ENCODE measurements around the gene CNGA4.
"Not testable (repeated sequence)": the region's sequence is repeated elsewhere in the genome, so short reads cannot be mapped to it uniquely, and the experiment has no call there.

CNGA4 gene

DNA sequence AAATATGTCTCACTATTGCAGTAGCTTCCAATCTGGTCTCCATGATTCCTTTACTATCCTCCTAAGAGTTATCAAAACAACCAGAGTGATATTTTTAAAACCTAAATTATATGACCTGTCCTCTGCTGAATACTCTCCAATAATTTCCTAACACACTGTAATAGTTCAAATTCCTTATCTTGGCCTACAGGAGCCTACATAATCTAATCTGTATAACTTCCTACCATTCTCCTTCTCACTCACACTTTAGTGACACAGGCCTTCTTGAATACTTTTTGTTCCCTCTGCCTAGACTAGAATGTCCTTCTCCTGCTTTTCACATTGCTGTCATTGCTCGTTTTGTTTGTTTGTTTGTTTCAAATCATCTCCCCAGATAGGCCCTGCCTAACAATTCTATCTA lies 13.9 kb upstream of the CNGA4 start:
- DNase-seq (ENCODE audit: low read depth in 2 of 2), result no peak

DNA sequence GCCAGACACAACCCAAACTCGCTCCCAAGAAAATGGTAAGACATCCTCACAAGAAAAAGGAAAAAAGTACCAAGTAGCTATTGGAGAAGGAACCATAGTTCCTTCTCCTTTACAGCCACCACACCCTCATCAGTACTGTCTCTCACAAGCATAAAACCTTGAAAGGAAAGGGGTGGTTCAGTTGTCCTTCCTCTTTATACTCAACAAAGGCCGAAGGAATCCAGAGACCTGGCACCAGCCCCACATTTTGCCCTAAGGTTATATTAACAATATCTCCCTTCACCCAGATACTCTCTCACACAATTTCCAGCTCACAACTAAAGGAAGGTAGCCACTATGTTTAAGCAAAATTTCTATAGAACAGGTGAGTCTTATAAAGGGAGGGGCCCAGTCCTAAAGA lies 13.0 kb upstream of the CNGA4 start:
- no peak for DNase-seq (ENCODE audit: low read depth in 2 of 2)

DNA sequence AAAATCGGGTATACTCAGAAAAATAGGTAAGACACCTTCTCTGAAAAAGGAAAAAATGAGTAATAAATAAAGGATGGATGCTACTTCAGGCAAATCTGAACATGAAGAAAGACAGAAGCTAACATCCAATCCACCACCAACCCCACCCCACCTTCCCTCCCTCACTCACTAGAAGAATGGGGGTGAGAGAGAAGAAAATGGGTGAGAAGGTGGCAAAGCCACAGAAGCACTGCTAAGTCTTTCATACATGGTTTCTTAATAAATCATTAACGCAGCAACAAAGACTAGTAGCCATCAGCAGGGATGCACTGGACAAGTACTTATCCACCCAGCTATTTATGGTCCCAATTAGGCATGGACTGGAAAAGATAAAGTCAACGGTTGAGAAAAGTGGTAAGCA lies 10.4 kb upstream of the CNGA4 start:
- DNase-seq (ENCODE audit: low read depth in 2 of 2), result no peak

DNA sequence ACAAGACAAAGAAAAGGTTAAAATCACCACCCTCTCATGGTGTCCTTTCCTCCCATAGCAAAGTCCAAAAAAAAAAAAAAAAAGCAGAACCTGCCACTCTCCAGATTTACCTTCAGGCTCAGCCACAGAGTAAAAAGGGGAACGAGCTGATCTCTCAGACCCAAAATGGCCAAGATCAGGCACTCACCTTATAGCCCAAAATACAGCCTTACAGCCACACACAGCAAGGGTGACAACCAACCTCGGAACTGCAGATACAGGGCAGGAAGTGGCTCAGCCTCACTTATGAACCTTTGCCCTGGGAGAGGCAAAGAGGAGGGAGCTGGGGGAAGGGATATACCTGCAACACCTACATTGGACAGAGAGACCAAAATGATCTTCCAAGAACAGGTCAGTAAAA lies 9.0 kb upstream of the CNGA4 start:
- no peak for DNase-seq (ENCODE audit: low read depth in 2 of 2)

DNA sequence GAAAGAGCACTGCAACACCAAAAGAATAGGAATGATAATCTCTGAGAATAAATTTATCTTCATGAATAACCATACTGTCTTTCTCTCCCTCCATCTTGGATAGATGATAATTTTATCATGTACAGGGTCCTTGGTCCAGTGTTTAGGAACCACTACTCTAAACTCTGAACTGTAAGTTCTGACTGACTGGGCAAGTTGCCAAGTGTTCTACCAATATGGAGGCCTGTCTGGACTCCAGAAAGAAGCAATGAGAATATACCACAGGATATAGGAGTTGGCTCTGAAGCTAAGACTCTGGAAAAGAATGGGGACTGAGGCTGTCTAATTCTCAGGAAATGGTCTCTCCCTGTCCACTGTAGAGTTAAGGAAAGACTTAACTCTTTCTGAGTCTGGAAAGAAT lies 6.0 kb upstream of the CNGA4 start:
- DNase-seq (ENCODE audit: low read depth in 2 of 2), result no peak

DNA sequence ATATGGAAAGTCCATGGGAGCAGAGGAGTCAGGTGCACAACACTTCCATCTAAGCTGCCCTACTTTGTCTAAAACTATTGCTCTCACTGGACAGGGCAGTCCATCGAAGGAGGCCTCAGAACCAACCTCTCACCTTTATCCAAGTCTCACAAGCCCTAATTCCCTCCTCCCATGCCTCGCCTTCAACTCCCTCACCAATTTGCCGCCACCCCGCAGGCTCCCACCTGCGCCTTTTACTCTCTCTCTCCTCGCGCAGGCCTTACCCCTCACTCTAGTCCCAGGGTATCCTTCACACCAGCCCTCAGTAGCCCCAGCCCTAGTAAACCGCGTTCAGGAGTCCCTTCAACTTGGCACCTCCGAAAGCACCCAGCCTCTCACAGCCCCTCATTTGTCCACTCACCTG lies 4.9 kb upstream of the CNGA4 start:
- DNase-seq (ENCODE audit: low read depth in 2 of 2), result no peak

DNA sequence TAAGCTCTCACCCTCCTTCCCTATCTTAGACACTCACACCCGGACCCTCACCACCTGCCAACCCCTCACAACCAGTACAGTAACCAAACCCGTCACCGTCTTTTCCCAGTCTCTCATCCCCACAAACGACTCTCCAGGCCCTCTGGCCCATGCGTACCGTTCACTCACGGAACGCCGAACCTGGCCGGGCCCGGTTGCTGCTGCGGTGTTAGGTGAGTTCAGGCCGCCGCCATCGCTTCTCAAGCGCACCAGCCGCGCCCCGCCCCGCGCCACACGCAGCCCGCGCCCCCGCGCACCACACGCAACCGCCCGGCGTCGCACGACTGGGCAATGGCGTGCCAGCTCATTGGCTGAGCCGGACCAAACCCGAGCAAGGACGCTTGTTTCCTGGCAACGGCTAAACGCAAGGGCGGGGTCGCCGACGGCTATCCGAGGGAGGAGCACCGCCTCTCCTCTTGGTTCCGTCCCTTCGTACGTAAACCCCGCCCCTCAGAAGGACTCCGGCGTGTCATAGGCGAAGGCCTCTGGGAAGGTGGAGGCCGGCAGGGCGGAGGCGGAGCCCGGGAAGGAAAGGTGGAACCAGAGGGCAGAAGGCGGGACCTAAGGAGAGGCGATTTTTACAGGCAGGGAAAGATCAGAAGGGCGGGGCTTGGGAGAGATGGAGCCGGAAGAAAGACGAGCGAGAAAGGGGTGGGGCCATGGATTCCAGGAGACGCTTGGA lies 4.3 kb upstream of the CNGA4 start, which contains the start of gene FHIP1B:
FHIP1B (minus strand) TSS at position 250 of the 721 bp plus-strand sequence. CDS start 10,120 bp downstream, outside the sequence.
- peak; percentile 99 for DNase-seq (ENCODE audit: low read depth in 2 of 2)

DNA sequence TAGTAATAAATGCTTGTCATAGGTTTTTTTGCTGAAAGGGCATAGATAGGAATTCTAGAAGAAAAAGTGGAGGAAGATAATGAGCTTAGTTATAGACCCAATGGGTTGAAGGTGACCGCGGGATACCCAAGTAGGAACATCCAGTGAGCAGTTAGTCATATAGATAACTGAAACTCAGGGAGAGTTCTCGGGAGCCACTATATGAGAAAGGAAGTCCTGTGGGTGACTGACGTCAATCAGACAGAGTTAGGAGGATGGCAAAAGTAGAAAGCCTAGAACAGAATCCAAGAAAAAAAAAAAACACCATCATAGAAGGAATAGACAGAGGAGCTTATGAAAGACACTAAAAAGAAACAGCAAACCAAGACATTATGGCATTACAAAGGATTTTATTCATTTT lies 1.6 kb upstream of the CNGA4 start:
- no peak for DNase-seq (ENCODE audit: low read depth in 2 of 2)

DNA sequence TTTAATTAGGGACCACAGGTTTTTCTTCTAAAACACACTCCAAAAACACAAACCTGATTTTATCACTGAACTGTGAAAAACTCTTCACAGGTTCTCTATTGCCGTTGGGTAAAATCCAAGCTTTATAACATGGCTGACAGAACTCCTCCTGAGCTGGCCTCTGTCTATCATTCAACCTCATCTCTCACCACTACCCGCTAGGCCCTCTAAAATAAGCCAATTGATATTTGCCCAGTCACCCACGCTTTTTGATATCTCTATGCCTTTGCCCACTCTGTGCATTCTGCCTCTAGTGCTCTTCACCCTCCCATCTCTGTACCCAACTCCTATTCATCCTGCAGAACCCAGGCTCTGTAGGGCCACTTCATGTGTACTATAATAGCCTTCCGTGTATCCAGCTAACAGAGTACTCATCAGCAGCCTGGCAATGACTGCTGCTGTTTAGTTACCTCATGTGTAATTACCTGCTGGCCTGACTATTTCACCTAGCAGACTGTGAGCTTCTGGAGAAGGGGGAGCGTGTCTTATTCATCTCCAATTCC lies 1.1 kb upstream of the CNGA4 start:
- DNase-seq (ENCODE audit: low read depth in 2 of 2), result no peak

DNA sequence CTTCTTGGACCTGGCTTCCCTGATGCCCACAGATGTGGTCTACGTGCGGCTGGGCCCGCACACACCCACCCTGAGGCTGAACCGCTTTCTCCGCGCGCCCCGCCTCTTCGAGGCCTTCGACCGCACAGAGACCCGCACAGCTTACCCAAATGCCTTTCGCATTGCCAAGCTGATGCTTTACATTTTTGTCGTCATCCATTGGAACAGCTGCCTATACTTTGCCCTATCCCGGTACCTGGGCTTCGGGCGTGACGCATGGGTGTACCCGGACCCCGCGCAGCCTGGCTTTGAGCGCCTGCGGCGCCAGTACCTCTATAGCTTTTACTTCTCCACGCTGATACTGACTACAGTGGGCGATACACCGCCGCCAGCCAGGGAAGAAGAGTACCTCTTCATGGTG lies 1.2 kb downstream of the CNGA4 start:
- no peak for DNase-seq (ENCODE audit: low read depth in 2 of 2)

DNA sequence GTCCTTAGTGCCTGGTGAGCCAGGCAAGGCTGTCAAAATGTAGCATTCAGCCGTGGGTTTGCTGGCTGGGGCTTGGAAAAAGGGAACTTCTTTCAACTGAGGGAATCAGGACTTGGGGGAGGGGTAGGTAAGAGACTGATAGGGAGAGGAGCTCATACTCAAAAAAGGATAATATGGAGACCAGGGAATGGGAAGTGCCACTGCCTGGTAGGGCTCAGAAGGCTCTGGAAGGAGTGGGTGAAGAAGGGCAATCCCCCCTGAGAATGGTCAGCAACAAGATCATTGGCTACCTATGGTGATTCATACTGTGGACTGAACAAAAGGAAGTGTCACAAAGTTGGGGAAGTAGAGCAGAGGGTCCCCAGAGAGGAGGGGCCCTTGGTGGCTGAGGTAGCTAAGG lies 1.9 kb downstream of the CNGA4 start:
- no peak for DNase-seq (ENCODE audit: low read depth in 2 of 2)

DNA sequence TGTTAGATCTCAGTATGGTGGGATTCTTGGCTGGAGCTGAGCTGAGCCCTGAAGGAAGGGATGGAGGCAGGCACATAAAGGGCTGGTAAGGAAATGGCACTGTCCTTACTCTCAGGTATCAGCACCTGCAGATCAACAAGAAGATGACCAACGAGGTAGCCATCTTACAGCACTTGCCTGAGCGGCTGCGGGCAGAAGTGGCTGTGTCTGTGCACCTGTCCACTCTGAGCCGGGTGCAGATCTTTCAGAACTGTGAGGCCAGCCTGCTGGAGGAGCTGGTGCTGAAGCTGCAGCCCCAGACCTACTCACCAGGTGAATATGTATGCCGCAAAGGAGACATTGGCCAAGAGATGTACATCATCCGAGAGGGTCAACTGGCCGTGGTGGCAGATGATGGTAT lies 2.4 kb downstream of the CNGA4 start:
- DNase-seq (ENCODE audit: low read depth in 2 of 2), result no peak

DNA sequence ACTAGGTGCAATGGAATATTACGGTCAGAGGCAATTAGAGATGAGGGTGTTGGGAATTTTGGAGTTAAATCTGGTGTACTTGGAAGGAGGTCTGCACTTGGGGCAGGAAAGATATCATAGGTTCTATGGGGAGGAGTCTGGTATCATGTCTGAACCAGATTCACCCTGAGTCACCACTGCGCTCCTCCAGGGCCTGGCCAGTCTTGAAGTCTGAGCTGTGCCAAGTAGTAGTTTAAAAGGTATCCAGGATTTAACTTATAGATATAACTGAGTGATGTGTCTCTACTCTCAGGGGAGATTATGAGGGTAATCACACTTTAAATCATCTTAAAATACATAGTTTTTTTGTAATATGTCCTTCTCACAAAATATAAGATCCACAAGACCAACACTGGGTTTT lies 6.6 kb downstream of the CNGA4 start:
- no peak for DNase-seq (ENCODE audit: low read depth in 2 of 2)

DNA sequence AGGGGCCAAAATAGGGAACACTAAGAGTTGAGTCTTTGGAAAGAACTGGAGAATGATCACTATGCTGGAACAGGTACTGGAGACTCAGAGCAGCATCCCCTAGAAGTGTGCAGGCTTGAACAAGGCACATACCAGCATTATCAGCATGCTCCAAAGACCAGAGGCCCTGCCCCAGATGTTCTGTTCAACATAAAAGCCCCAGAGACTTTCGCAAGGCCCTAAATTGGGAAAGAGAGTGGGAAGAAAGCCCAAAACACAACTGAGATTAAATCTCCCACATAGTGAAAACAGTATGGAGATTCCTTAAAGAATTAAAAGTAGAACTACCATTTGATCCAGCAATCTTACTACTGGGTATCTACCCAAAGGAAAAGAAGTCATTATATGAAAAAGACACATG lies 9.4 kb downstream of the CNGA4 start:
- no peak for DNase-seq (ENCODE audit: low read depth in 2 of 2)

DNA sequence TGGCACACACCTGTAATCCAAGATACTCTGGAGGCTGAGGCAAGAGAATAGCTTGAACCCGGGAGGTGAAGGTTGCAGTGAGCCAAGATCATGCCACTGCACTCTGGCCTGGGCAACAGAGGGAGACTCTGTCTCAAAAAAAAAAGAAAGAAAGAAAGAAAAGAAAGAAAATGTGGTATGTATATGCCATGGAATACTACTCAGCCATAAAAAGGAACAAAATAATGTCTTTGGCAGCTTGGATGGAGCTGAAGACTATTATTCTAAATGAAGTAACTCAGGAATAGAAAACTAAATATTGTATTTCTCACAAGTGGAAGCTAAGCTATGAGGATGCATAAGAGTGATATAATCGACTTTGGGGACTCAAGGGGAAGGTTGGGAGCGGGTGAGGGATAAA lies 10.0 kb downstream of the CNGA4 start:
- not testable (repeated sequence) for DNase-seq (ENCODE audit: low read depth in 2 of 2)

DNA sequence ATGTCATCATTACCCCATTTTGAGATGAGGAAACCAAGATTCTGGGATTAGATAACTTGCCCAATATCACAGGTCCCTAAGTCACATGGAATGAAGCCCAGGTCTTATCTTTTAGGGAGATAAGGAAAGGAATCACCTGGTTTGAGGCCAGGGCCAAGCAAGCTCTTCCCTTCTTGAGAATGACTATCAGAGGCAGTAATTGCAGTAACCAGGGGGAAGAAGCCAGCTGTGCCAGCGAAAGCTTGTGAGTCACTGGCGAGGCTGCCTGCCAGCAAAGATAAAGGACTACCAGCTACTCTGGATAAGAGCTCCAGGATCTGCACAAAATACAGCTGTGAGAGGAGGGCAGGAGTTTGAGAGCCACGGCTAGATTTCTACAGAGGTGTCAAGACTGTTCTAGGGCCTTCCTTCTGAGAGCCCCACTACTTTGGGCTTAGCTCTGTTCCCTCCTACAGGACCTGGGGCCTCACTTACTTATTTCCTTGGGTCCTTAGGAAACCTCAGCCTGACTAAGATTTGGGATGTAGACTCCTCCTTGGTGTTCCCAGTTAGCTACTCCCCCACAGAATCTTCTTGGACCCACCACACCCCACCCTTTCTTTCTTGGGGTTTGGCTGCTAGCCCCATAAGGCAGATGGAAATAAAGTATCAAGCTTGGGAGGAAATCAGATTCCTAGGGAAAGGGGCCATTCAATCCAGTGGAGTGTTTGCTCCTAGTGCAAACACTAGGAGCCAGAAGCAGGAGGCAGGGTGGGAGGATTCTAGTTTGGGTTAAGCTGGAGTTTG lies 11.1 kb downstream of the CNGA4 start:
- DNase-seq (ENCODE audit: low read depth in 2 of 2), result no peak

DNA sequence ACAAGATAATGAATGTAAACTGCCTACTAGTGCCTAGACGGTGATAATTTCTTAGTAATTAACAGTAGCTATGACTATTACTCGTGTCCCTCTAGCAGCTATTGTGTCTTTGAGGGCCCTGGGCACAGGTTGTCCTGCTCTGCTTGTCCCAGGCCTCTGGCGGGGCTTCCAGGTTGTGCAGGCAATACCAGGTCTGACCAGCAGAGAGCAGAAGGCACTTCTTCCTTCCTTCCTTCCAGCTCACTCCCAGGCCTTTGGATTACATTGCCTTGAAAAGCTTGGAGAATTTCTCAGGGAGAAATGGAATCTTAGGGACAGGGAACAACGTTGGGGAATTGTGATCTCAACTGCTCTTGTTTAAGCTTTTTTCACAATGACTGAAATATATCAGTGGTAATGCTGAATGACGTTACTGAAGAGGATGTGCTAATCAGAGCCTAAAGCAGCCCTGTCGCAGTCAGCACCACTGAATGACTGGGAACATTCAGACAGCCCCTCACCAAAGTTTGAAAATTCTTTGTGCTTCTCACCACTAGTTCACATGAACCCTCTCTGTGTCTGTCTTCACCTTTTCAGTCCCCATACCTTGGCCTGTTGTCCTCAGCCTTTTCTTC lies 12.3 kb downstream of the CNGA4 start:
- DNase-seq (ENCODE audit: low read depth in 2 of 2), result peak in 1 of 2 experiments; percentile 55

DNA sequence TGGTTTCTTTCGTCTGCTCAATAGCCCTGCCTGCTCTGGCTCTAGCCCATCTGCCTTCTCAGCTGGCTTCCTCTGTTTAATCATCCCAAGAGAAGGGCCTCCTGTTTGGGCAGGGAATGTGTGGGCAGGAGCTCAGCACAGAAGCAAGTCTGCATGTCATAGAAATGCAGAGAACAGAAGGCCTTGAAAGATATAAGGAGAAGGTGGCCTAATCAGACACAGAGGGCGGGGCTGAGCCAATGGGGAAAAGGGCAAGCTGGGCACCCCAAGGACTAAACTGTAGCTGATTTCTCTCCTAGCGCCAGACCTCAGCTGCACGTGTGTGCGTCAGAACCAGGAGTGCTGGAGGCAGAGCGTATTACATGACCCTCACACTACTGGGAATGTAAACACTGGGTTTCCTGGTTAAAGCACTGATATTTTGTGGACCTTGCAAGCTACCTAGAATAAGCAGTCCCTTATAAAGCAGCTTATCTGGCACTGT lies 13.1 kb downstream of the CNGA4 start:
- DNase-seq (ENCODE audit: low read depth in 2 of 2), result no peak

DNA sequence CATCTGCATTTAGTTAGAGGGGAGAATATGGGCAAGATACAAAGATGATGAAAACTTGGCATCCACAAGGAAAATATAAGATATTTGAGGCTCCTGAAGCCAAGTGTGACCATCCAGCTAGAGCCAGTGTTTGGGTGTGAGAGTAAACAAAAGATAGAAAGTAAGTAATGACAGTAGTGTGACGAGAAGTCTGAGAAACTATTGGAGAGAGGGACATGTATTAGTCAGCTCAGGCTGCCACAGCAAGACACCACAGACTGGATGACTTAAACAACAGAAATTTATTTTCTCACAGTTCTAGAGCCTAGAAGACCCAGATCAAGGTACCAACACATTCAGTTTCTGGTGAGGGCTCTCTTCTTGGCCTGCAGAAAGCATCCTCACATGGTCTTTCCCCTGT lies 14.3 kb downstream of the CNGA4 start:
- DNase-seq (ENCODE audit: low read depth in 2 of 2), result no peak

DNA sequence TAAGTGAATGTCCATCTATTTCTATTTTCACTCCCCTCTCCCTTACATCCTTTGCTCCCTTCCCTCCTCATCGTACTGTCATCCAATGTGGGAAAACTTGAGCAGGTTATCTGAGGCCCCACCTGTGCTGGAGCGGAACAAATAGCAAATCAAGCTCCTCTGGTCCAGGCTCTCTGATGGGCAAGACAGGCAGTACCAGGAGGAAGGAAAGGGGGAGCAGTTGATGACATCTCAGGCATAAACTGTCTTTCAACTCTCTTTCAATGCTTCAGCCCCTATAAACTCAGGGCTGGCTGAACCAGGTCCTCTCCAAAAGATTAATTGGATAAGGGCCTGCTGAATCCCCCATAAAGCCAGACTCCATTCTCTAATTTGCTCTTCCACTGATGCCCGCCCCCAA lies 19.3 kb downstream of the CNGA4 start:
- no peak for DNase-seq (ENCODE audit: low read depth in 2 of 2)

DNA sequence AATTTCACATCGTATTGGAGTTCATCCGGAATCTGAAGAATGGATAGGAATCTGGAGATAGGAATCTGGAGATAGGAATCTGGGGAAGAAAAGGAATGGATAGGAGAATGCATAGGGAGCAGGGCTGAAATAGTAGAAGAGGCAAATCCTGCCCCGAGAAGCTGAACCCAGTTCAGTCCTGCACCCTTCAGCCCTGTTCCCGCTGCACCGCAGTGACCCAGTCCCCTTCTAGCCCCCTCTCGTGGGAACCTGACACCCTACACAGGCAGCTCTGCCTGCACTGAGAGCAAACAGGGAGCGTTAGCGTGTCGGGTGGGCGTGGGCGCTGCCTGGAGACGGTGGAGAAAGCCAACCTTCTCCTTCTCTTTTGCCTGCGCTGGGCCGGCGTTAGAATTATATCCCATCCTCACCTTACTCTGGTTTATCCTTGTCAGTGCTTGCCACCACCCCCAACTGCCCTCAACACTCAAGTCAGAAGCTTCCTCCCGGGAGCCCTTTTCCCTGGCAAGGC lies 19.7 kb downstream of the CNGA4 start:
- no peak for DNase-seq (ENCODE audit: low read depth in 2 of 2)

DNA sequence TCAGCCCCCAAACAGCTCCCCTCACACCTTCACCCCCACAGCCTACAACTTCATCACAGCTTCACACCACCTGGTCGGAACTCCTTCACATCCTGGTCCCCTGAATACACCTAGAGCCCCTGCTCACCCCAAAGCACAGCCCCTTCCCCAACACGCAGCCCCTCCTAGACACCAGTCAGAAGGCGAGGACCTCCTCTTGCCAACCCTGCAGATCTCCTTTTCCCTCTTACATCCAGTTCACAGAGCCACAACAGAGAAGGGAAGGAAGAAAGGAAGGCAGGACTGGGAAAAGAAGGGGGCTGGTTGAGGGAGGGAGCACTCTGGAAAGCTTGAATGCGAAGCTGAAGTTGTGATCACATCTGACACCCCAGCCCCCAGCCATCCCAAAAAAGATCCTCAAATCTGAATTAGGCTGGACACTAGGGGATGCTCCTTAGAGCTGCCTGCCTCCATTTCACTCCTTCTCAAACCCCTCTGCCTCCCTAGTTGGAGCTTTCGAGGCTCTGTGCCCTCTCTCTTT lies 21.4 kb downstream of the CNGA4 start:
- no peak for DNase-seq (ENCODE audit: low read depth in 2 of 2)
